Parathyroid adenoma (tissue), 2 donors: ENCODE results near the gene MAP4K4.

ENCODE experiments used
- H2AFZ ChIP-seq: fragments of 300-600 bp; sonication (generic); one replicate; pipeline ENCODE4 v1.7.0; 2017; ENCODE audit warnings: antibody characterized with exemption, mild to moderate bottlenecking
- H3K27ac ChIP-seq: fragments of 300-600 bp; sonication (generic); one replicate; pipeline ENCODE4 v1.7.0; 2017
- H3K27me3 ChIP-seq: fragments of 300-600 bp; sonication (generic); one replicate; pipeline ENCODE4 v1.7.0; 2017; ENCODE audit warnings: low read length; ENCODE audit not compliant: control insufficient read depth, insufficient read depth
- H3K36me3 ChIP-seq: fragments of 300-600 bp; sonication (generic); one replicate; pipeline ENCODE4 v1.7.0; 2017; ENCODE audit warnings: low read length; ENCODE audit not compliant: control insufficient read depth, insufficient read depth
- H3K4me1 ChIP-seq: fragments of 300-600 bp; sonication (generic); one replicate; pipeline ENCODE4 v1.7.0; 2017; ENCODE audit warnings: control low read depth
- H3K4me2 ChIP-seq: fragments of 300-600 bp; sonication (generic); one replicate; pipeline ENCODE4 v1.7.0; 2017; ENCODE audit warnings: low read length
- H3K4me3 ChIP-seq: fragments of 300-600 bp; sonication (generic); one replicate; pipeline ENCODE4 v1.7.0; 2017; ENCODE audit warnings: low read depth, low read length
- H3K79me2 ChIP-seq: fragments of 300-600 bp; sonication (generic); one replicate; pipeline ENCODE4 v1.7.0; 2017; ENCODE audit warnings: control low read depth
- H3K9ac ChIP-seq: fragments of 300-600 bp; sonication (generic); one replicate; pipeline ENCODE4 v1.7.0; 2017; ENCODE audit warnings: mild to moderate bottlenecking
- H3K9me3 ChIP-seq: fragments of 300-600 bp; sonication (generic); one replicate; pipeline ENCODE4 v1.7.0; 2017; ENCODE audit warnings: low read length; ENCODE audit not compliant: control insufficient read depth
- TF ChIP-seq, protein P1 (sequence below): fragments of 300-600 bp; sonication (generic); IDR thresholded peaks from one replicate; pipeline ENCODE4 v1.7.0; 2017; ENCODE audit warnings: antibody characterized with exemption, mild to moderate bottlenecking
- donor health status: primary hyperparathyroidism.

The MAP4K4 gene

DNA sequence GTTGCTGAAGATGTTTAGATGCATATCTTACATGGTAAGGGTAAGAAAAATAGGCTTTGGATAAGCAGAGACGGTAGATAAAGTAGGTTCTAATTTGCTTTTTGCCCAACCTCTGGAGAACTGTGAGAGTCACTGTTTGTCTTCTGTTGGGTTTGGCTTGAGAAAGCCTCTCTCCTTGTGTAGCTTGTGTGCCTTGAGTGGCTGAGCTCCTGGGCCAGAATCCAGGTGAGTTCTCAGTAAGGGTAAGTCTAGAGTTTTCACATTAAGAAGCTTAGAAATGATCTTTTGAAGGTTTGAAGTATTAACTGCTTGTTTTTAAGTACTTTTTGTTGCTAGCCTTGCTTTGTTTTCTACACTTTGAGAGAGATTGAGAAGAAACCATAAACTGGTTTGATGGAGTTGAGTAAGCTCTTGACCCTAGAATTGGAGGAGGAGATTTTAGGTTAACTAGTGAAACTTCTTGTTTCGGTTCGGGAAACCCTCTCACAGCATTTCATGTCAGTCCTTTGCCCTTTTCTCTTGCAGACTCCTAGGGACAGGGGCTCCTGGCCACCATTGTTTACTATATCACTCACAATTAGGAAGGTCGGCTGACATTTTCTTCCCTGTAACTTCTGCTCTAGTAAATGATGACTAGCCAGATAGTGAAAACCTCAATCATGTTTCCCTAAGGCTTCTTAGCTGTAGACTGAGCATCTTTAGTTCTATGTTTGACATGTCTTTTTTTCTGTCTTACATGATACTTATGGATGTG, 26.0 kb downstream of the MAP4K4 start:
- TF ChIP-seq, protein P1, sequence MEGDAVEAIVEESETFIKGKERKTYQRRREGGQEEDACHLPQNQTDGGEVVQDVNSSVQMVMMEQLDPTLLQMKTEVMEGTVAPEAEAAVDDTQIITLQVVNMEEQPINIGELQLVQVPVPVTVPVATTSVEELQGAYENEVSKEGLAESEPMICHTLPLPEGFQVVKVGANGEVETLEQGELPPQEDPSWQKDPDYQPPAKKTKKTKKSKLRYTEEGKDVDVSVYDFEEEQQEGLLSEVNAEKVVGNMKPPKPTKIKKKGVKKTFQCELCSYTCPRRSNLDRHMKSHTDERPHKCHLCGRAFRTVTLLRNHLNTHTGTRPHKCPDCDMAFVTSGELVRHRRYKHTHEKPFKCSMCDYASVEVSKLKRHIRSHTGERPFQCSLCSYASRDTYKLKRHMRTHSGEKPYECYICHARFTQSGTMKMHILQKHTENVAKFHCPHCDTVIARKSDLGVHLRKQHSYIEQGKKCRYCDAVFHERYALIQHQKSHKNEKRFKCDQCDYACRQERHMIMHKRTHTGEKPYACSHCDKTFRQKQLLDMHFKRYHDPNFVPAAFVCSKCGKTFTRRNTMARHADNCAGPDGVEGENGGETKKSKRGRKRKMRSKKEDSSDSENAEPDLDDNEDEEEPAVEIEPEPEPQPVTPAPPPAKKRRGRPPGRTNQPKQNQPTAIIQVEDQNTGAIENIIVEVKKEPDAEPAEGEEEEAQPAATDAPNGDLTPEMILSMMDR: no peak

GRCh38 chr2:101724125-101724474, 26.6 kb downstream of the MAP4K4 start:
- H3K36me3 ChIP-seq: no peaks in the 10 kb centered on the region
- peaks cover 20% of the 10 kb centered on the region for H3K79me2 ChIP-seq
- H3K4me1 ChIP-seq: peaks cover 8% of the 10 kb centered on the region
- no peaks in the 10 kb centered on the region for H3K27me3 ChIP-seq
- no peaks in the 10 kb centered on the region for H3K9me3 ChIP-seq
- no peak overlapping the region for H3K4me2 ChIP-seq
- H3K4me3 ChIP-seq: no peak overlapping the region
- no peak overlapping the region for H3K9ac ChIP-seq
- no peak overlapping the region for H3K27ac ChIP-seq
- TF ChIP-seq, protein P1: no peak
- no peak overlapping the region for H2AFZ ChIP-seq

More for the DNA sequence above, 26.0 kb downstream of the MAP4K4 start:
- Histone ChIP-seq H3K36me3 (no peaks in the 10 kb centered on the region), H3K9me3 (no peaks in the 10 kb centered on the region), H3K4me2 (no peak overlapping the region), H3K4me1 (peaks cover 8% of the 10 kb centered on the region), H3K4me3 (no peak overlapping the region), H3K9ac (no peak overlapping the region), H3K79me2 (peaks cover 26% of the 10 kb centered on the region), H3K27ac (no peak overlapping the region), H2AFZ (no peak overlapping the region), H3K27me3 (no peaks in the 10 kb centered on the region)

GRCh38 chr2:101725038-101725437, 27.5 kb downstream of the MAP4K4 start:
- no peak overlapping the region for H3K9ac ChIP-seq
- peaks cover 21% of the 10 kb centered on the region for H3K79me2 ChIP-seq
- H2AFZ ChIP-seq: no peak overlapping the region
- H3K4me2 ChIP-seq: no peak overlapping the region
- TF ChIP-seq, protein P1: no peak
- no peaks in the 10 kb centered on the region for H3K9me3 ChIP-seq
- H3K27me3 ChIP-seq: no peaks in the 10 kb centered on the region
- no peaks in the 10 kb centered on the region for H3K36me3 ChIP-seq
- H3K4me1 ChIP-seq: peaks cover 15% of the 10 kb centered on the region
- H3K27ac ChIP-seq: no peak overlapping the region
- no peak overlapping the region for H3K4me3 ChIP-seq

- no peak overlapping the region for H3K4me3 ChIP-seq
- H3K27ac ChIP-seq: no peak overlapping the region
- H3K4me2 ChIP-seq: no peak overlapping the region
- no peaks in the 10 kb centered on the region for H3K36me3 ChIP-seq
- H2AFZ ChIP-seq: no peak overlapping the region
- H3K4me1 ChIP-seq: peaks cover 18% of the 10 kb centered on the region
- no peak overlapping the region for H3K9ac ChIP-seq
- peaks cover 27% of the 10 kb centered on the region for H3K79me2 ChIP-seq
- TF ChIP-seq, protein P1: no peak
- H3K27me3 ChIP-seq: no peaks in the 10 kb centered on the region
- no peaks in the 10 kb centered on the region for H3K9me3 ChIP-seq
Measured at GRCh38 chr2:101725515-101726192, 28.1 kb downstream of the MAP4K4 start.
